Smooth muscle cell (in vitro differentiated cells): ENCODE results near the gene ZNF14. TPM values are rescaled to one million over a fixed set of nuclear protein-coding genes. Genes with fewer than 3 reads are reported as not detected.
"Not testable (repeated sequence)": the region's sequence is repeated elsewhere in the genome, so short reads cannot be mapped to it uniquely, and the experiment has no call there.

Experiments
- DNase-seq: peaks from one replicate; lab custom pipeline; 2025; ENCODE audit not compliant: unreplicated experiment; lab: John Stamatoyannopoulos, UW
- H2AFZ ChIP-seq: fragments of 200-600 bp; sonication (generic); 2 replicates; pipeline ENCODE4 v1.6.0; 2016; ENCODE audit warnings: antibody characterized with exemption, low read depth, mild to moderate bottlenecking
- H3F3A ChIP-seq: fragments of 200-600 bp; sonication (generic); 2 replicates; pipeline ENCODE4 v1.6.0; 2017; ENCODE audit warnings: antibody characterized with exemption, low read depth
- H3K27ac ChIP-seq: fragments of 200-600 bp; sonication (generic); 2 replicates; pipeline ENCODE4 v1.5.1; 2016; ENCODE audit warnings: low read depth, mild to moderate bottlenecking
- H3K27me3 ChIP-seq: fragments of 200-600 bp; sonication (generic); 2 replicates; pipeline ENCODE4 v1.6.1; 2016; ENCODE audit warnings: low read depth, mild to moderate bottlenecking
- H3K36me3 ChIP-seq: fragments of 200-600 bp; sonication (generic); 2 replicates; pipeline ENCODE4 v1.5.1; 2016; ENCODE audit warnings: low read depth
- H3K4me1 ChIP-seq: fragments of 200-600 bp; sonication (generic); 2 replicates; pipeline ENCODE4 v1.5.1; 2016; ENCODE audit warnings: low read depth
- H3K4me2 ChIP-seq: fragments of 200-600 bp; sonication (generic); 2 replicates; pipeline ENCODE4 v1.6.0; 2016; ENCODE audit warnings: mild to moderate bottlenecking
- H3K4me3 ChIP-seq: fragments of 200-600 bp; sonication (generic); 2 replicates; pipeline ENCODE4 v1.5.1; 2016; ENCODE audit warnings: mild to moderate bottlenecking
- H3K79me2 ChIP-seq: fragments of 200-600 bp; sonication (generic); 2 replicates; pipeline ENCODE4 v1.6.0; 2016; ENCODE audit warnings: low read depth, mild to moderate bottlenecking
- H3K9ac ChIP-seq: fragments of 200-600 bp; sonication (generic); 2 replicates; pipeline ENCODE4 v1.6.0; 2016; ENCODE audit warnings: low read depth
- H3K9me3 ChIP-seq: fragments of 200-600 bp; sonication (generic); replicated peaks from 2 replicates; pipeline ENCODE4 v1.5.1; 2016; ENCODE audit warnings: low read depth
- H4K20me1 ChIP-seq: fragments of 200-600 bp; sonication (generic); 2 replicates; pipeline ENCODE4 v1.6.0; 2016; ENCODE audit warnings: low read depth
- WGBS: methylation state at CpG from one replicate; pipeline ENCODE4 v1.1.7; 2016; ENCODE audit warnings: low lambda C conversion rate; 5-methylcytosine and 5-hydroxymethylcytosine counted together
- polyA plus RNA-seq: library from polyadenylated mRNA; unstranded; fragments of >200 nt; fragmentation: Nextera tagmentation; extraction: Ambion mirVana; gene quantifications from 2 replicates; pipeline ENCODE4 v1.2.1, GENCODE V29; 2016
- total RNA-seq: library from RNA; depleted of rRNA; stranded (reverse); fragments of >200 nt; gene quantifications from 2 replicates; pipeline ENCODE4 v1.2.3, GENCODE V29; 2014
- TF ChIP-seq, protein P1 (sequence below): fragments of 200-600 bp; sonication (generic); IDR thresholded peaks from 2 replicates; pipeline ENCODE4 v1.5.1; 2017; ENCODE audit warnings: borderline replicate concordance, mild to moderate bottlenecking, antibody characterized with exemption; ENCODE audit not compliant: insufficient read depth, poor library complexity, severe bottlenecking

ZNF14 gene
- total and polyA plus RNA-seq, 2 experiments from 2014 or later = 1.2 to 3.8 TPM

GRCh38 chr19:19704836-19705235, 28.1 kb downstream of the ZNF14 start:
- Histone ChIP-seq H3K4me3 (no peak overlapping the region), H3K9me3 (peaks cover 43% of the 10 kb centered on the region), H3K27me3 (no peaks in the 10 kb centered on the region)

GRCh38 chr19:19700493-19700892, 32.4 kb downstream of the ZNF14 start:
- not testable (repeated sequence) for DNase-seq, H3K9ac ChIP-seq, H3F3A ChIP-seq, H3K79me2 ChIP-seq, H3K4me1 ChIP-seq, H3K4me2 ChIP-seq, H3K4me3 ChIP-seq, H3K27me3 ChIP-seq, H3K27ac ChIP-seq, H4K20me1 ChIP-seq, H3K9me3 ChIP-seq, H3K36me3 ChIP-seq, H2AFZ ChIP-seq
- WGBS = 100% methylated on average over 1 of the region's 1 CpG

More at GRCh38 chr19:19704836-19705235, 28.1 kb downstream of the ZNF14 start:
- Histone ChIP-seq H3K36me3 (peaks cover 9% of the 10 kb centered on the region), H3K27ac (no peak overlapping the region), H3K4me1 (no peaks in the 10 kb centered on the region), H3K79me2 (no peaks in the 10 kb centered on the region), H2AFZ (no peak overlapping the region), H3F3A (no peaks in the 10 kb centered on the region), H4K20me1 (no peaks in the 10 kb centered on the region), H3K9ac (no peak overlapping the region), H3K4me2 (no peak overlapping the region)
- DNase-seq = no peak
- TF ChIP-seq, protein P1, sequence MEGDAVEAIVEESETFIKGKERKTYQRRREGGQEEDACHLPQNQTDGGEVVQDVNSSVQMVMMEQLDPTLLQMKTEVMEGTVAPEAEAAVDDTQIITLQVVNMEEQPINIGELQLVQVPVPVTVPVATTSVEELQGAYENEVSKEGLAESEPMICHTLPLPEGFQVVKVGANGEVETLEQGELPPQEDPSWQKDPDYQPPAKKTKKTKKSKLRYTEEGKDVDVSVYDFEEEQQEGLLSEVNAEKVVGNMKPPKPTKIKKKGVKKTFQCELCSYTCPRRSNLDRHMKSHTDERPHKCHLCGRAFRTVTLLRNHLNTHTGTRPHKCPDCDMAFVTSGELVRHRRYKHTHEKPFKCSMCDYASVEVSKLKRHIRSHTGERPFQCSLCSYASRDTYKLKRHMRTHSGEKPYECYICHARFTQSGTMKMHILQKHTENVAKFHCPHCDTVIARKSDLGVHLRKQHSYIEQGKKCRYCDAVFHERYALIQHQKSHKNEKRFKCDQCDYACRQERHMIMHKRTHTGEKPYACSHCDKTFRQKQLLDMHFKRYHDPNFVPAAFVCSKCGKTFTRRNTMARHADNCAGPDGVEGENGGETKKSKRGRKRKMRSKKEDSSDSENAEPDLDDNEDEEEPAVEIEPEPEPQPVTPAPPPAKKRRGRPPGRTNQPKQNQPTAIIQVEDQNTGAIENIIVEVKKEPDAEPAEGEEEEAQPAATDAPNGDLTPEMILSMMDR = no peak
- 95% methylated on average over 6 of the region's 6 CpGs for WGBS

GRCh38 chr19:19697589-19697988, 35.3 kb downstream of the ZNF14 start:
- Histone ChIP-seq H3K79me2 (no peaks in the 10 kb centered on the region), H2AFZ (no peak overlapping the region), H3K4me2 (no peak overlapping the region), H4K20me1 (no peaks in the 10 kb centered on the region), H3K9ac (no peak overlapping the region), H3K36me3 (no peaks in the 10 kb centered on the region), H3K27ac (no peak overlapping the region), H3K27me3 (no peaks in the 10 kb centered on the region), H3K4me1 (no peaks in the 10 kb centered on the region), H3K4me3 (no peak overlapping the region), H3F3A (no peaks in the 10 kb centered on the region), H3K9me3 (no peaks in the 10 kb centered on the region)
- WGBS = 96% methylated on average over 5 of the region's 5 CpGs
- no peak for DNase-seq
- TF ChIP-seq, protein P1 = no peak

- DNase-seq = no peak
Observed at GRCh38 chr19:19696386-19696785, 36.5 kb downstream of the ZNF14 start.

More at GRCh38 chr19:19696386-19696785, 36.5 kb downstream of the ZNF14 start:
- WGBS = 73% methylated on average over 2 of the region's 2 CpGs
- Histone ChIP-seq H3K79me2 (no peaks in the 10 kb centered on the region), H3K4me3 (no peak overlapping the region), H3K9me3 (no peaks in the 10 kb centered on the region), H4K20me1 (no peaks in the 10 kb centered on the region), H2AFZ (no peak overlapping the region), H3F3A (no peaks in the 10 kb centered on the region), H3K9ac (no peak overlapping the region), H3K4me1 (no peaks in the 10 kb centered on the region), H3K36me3 (no peaks in the 10 kb centered on the region), H3K4me2 (no peak overlapping the region), H3K27ac (no peak overlapping the region), H3K27me3 (no peaks in the 10 kb centered on the region)
- TF ChIP-seq, protein P1 = no peak
